ENCODE results near the gene PLEKHG2. TPM values are rescaled to one million over a fixed set of nuclear protein-coding genes. Genes with fewer than 3 reads are reported as not detected.
A peak's percentile ranks its signal among the peaks of the same experiment; 100 is the strongest.

PLEKHG2 gene
- total and polyA plus RNA-seq, 9 of the 15 experiments (the other 6 are each of a cell fraction or from before 2014, with no cell fraction given) = 0.98 to 45.7 (median 9.8) TPM

DNA sequence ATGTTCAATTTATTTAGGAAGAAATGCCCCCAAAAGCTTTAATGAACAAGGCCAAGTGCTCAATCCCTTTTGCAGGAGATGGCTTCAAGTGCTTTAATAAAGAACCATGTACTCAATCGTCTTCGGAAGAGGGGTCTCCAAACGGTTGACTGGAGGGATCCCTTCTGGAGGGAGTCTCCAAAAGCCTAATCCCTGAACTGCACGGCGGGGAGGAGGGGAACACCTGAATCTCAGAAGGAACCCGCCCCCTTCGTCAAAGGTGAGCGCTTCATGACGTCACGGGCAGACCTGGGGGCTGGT is 22.1 kb upstream of the PLEKHG2 start (continued):
- TF ChIP-seq, protein P1, sequence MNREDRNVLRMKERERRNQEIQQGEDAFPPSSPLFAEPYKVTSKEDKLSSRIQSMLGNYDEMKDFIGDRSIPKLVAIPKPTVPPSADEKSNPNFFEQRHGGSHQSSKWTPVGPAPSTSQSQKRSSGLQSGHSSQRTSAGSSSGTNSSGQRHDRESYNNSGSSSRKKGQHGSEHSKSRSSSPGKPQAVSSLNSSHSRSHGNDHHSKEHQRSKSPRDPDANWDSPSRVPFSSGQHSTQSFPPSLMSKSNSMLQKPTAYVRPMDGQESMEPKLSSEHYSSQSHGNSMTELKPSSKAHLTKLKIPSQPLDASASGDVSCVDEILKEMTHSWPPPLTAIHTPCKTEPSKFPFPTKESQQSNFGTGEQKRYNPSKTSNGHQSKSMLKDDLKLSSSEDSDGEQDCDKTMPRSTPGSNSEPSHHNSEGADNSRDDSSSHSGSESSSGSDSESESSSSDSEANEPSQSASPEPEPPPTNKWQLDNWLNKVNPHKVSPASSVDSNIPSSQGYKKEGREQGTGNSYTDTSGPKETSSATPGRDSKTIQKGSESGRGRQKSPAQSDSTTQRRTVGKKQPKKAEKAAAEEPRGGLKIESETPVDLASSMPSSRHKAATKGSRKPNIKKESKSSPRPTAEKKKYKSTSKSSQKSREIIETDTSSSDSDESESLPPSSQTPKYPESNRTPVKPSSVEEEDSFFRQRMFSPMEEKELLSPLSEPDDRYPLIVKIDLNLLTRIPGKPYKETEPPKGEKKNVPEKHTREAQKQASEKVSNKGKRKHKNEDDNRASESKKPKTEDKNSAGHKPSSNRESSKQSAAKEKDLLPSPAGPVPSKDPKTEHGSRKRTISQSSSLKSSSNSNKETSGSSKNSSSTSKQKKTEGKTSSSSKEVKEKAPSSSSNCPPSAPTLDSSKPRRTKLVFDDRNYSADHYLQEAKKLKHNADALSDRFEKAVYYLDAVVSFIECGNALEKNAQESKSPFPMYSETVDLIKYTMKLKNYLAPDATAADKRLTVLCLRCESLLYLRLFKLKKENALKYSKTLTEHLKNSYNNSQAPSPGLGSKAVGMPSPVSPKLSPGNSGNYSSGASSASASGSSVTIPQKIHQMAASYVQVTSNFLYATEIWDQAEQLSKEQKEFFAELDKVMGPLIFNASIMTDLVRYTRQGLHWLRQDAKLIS (CRISPR knock-in tag; IDR thresholded peaks at IDR 0.05) = 0 out of 2 replicates have a peak, but pooled peaks have one; percentile 61
- peak; percentile 79 for TF ChIP-seq KHSRP (IDR thresholded peaks at IDR 0.05)
- TF ChIP-seq ASH1L (IDR thresholded peaks at IDR 0.05; ENCODE audit: borderline replicate concordance, low read depth, partially characterized antibody) = no peak
- TF ChIP-seq, protein P2, sequence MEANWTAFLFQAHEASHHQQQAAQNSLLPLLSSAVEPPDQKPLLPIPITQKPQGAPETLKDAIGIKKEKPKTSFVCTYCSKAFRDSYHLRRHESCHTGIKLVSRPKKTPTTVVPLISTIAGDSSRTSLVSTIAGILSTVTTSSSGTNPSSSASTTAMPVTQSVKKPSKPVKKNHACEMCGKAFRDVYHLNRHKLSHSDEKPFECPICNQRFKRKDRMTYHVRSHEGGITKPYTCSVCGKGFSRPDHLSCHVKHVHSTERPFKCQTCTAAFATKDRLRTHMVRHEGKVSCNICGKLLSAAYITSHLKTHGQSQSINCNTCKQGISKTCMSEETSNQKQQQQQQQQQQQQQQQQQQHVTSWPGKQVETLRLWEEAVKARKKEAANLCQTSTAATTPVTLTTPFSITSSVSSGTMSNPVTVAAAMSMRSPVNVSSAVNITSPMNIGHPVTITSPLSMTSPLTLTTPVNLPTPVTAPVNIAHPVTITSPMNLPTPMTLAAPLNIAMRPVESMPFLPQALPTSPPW (CRISPR knock-in tag; IDR thresholded peaks at IDR 0.05) = peak; percentile 56; the same call in 1 of the 2 replicates
